Occipital lobe (tissue), 2 donors: ENCODE data around the gene HMGCS2. TPM values are rescaled to one million over a fixed set of nuclear protein-coding genes. Genes with fewer than 3 reads are reported as not detected.

Experiments
- DNase-seq: peaks from one replicate; lab custom pipeline; 2025; lab: John Stamatoyannopoulos, UW
- total RNA-seq: library from RNA; depleted of rRNA; stranded (reverse); fragments of >200 nt; gene quantifications from one replicate; pipeline ENCODE4 v1.2.3, GENCODE V29; 2014

Gene HMGCS2
- total RNA-seq, 1 donor from 2014 or later: not detected

GRCh38 chr1:119762953-119763352, 5.8 kb downstream of the HMGCS2 start:
- no peak for DNase-seq

- DNase-seq: no peak
These were observed 6.3 kb downstream of the HMGCS2 start for GRCh38 chr1:119762409-119762808.

- no peak for DNase-seq
These were observed 10.1 kb downstream of the HMGCS2 start for GRCh38 chr1:119758584-119758983.

- DNase-seq: no peak
These were observed 16.1 kb downstream of the HMGCS2 start for GRCh38 chr1:119752592-119752991.

- no peak for DNase-seq
These were observed 20.7 kb downstream of the HMGCS2 start for GRCh38 chr1:119748040-119748439.

GRCh38 chr1:119747451-119747850, 21.3 kb downstream of the HMGCS2 start:
- no peak for DNase-seq

- no peak for DNase-seq
These were observed 23.7 kb downstream of the HMGCS2 start for GRCh38 chr1:119745034-119745433.

GRCh38 chr1:119744598-119744942, 24.1 kb downstream of the HMGCS2 start:
- no peak for DNase-seq

- peak; percentile 29 for DNase-seq
These were observed 24.7 kb downstream of the HMGCS2 start for GRCh38 chr1:119743776-119744597.

GRCh38 chr1:119743308-119743707, 25.4 kb downstream of the HMGCS2 start:
- DNase-seq: no peak

- DNase-seq: no peak
These were observed 26.0 kb downstream of the HMGCS2 start for GRCh38 chr1:119742677-119743076.

GRCh38 chr1:119742202-119742601, 26.5 kb downstream of the HMGCS2 start:
- DNase-seq: no peak

GRCh38 chr1:119740896-119741780, 27.6 kb downstream of the HMGCS2 start:
- DNase-seq: no peak

GRCh38 chr1:119740261-119740660, 28.4 kb downstream of the HMGCS2 start:
- DNase-seq: no peak

GRCh38 chr1:119739150-119739549, 29.6 kb downstream of the HMGCS2 start:
- DNase-seq: no peak

GRCh38 chr1:119738100-119738720, 30.5 kb downstream of the HMGCS2 start:
- DNase-seq: no peak

- DNase-seq: peak; percentile 45
These were observed 31.5 kb downstream of the HMGCS2 start for GRCh38 chr1:119737040-119737682.

GRCh38 chr1:119736649-119737039, 32.1 kb downstream of the HMGCS2 start:
- DNase-seq: no peak

GRCh38 chr1:119735217-119735616, 33.5 kb downstream of the HMGCS2 start:
- DNase-seq: no peak

- DNase-seq: no peak
These were observed 35.0 kb downstream of the HMGCS2 start for GRCh38 chr1:119733754-119734153.

- DNase-seq: peak; percentile 43
These were observed 36.1 kb downstream of the HMGCS2 start for GRCh38 chr1:119732465-119733168.
